ENCODE data around the gene GRM2.
A peak's percentile ranks its signal among the peaks of the same experiment; 100 is the strongest.

DNA sequence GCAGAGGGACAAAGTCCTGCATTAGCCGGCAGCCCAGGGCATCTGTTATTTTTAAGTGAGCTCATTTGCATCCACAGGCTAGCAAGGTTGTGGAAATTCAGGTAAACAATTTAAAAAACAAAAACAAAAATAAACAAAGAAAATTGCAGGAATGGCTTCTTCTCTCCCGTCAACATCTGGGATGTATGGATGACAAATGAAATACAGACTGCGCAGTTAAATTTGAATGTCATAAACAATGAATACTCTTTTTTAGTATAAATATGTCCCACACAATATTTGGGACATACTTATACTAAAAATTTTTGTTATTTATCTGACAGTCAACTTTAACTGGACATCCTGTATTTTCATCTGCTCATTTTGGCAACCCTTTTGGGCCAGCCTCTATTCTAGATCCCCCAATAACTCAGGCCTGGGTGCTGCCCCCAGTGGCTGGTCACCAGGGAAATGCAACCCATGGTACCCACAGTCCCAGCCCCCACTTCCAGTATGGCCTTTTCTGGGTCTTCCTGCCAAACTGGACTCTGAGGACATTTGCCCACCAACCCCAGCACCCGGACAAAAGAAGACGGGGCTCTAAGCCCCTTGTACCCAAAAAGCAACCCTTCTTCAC, 12.7 kb downstream of the GRM2 start:
- TF ChIP-seq, protein P1, sequence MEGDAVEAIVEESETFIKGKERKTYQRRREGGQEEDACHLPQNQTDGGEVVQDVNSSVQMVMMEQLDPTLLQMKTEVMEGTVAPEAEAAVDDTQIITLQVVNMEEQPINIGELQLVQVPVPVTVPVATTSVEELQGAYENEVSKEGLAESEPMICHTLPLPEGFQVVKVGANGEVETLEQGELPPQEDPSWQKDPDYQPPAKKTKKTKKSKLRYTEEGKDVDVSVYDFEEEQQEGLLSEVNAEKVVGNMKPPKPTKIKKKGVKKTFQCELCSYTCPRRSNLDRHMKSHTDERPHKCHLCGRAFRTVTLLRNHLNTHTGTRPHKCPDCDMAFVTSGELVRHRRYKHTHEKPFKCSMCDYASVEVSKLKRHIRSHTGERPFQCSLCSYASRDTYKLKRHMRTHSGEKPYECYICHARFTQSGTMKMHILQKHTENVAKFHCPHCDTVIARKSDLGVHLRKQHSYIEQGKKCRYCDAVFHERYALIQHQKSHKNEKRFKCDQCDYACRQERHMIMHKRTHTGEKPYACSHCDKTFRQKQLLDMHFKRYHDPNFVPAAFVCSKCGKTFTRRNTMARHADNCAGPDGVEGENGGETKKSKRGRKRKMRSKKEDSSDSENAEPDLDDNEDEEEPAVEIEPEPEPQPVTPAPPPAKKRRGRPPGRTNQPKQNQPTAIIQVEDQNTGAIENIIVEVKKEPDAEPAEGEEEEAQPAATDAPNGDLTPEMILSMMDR (IDR thresholded peaks at IDR 0.05) = peak; percentile 79
- no peak for TF ChIP-seq ZFX (IDR thresholded peaks at IDR 0.05; ENCODE audit: borderline replicate concordance)

Data from 22Rv1 (cell line).